GM12872 (cell line): ENCODE results near the gene PALS1.

Source experiments
- CTCF ChIP-seq: IDR thresholded peaks from 3 replicates; pipeline ENCODE4 v1.5.1; 2011; ENCODE audit warnings: low read depth, mild to moderate bottlenecking, low read length, moderate library complexity; ENCODE audit not compliant: insufficient read depth

PALS1 gene

DNA sequence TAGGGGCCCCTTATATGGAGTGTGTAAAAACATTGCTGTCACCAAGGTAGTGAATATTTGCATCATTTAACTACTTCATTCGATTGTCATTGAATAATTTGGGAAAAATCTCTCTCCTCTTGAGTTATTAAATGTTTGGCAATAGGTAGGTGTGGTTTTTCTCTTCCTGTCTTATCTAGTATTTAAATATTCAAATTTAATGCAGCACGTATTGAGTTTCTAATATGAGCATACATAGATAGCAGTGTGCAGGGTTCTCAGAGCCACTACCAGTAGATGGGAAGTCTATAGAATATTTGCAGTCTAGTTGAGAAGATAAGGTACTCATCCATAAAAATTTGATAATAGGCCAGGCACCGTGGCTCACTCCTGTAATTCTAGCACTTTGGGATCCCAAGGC lies 16.7 kb downstream of the PALS1 start:
- TF ChIP-seq CTCF: no peak

GRCh38 chr14:67260965-67261364 lies 19.7 kb downstream of the PALS1 start:
- TF ChIP-seq CTCF: no peak

DNA sequence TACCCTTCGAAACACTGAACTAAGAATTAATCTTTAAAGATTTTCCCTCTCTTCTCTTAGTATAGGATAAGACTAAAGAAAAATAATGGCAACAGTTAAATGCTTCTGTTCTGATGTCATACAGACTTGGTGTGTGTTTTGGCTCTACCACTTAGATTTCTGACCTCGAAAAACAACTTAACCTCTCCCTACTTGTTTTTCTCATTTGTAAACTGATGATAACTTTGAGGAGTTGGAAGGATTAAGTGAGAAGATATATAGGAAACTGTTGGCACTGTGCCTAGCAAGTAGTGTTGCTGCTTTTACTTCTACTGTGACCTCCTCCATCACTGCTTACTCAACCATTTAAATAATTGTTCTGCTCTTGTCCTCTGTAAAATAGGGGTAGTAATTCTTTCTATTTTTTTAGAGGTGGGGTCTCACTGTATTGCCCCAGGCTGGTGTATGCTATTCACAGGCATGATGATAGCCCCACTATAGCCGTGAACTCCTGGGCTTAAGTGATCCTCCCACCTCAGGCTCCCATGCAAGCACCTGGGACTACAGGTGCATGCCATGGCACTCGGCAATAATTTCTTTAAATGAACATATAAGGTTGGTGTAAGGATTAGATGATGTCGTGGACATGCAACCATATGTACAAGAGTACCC lies 22.4 kb downstream of the PALS1 start:
- no peak for TF ChIP-seq CTCF

- no peak for TF ChIP-seq CTCF
Measured at GRCh38 chr14:67265131-67265530, 23.9 kb downstream of the PALS1 start.

GRCh38 chr14:67267576-67268328 lies 26.5 kb downstream of the PALS1 start:
- TF ChIP-seq CTCF: no peak

DNA sequence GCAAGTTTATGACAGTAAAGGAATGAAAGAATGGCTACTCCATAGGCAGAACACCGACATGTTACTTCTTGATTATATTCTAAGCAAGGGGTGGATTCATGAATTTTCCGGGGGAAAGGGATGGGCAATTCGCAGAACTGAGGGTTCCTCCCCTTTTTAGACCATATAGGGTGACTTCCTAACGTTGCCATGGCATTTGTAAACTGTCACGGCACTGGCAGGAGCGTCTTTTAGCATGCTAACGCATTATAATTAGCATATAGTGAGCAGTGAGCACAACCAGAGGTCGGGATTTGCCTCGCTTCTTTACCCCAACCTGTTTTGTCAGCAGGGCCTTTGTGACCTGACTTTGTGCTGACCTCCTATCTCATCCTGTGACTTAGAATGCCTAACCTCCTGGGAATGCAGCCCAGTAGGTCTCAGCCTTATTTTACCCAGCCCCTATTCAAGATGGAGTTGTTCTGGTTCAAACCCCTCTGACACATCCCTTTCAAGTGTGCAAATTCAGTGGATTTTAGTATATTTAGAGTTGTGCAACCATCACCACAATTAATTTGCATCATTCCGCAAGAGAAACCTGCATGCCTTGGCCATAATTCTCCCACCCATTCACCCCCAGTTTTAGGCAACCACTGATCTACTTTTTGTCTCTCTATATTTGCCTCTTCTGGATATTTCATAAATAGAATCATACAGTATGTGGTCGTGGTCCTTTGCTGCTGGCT lies 27.4 kb downstream of the PALS1 start:
- no peak for TF ChIP-seq CTCF

GRCh38 chr14:67269298-67270060 lies 28.2 kb downstream of the PALS1 start:
- TF ChIP-seq CTCF: no peak
